Effector memory CD4-positive, alpha-beta T cell (primary cell): ENCODE measurements around the gene LRFN2.

Experiments
- DNase-seq, 3 donors: peaks; one replicate each; pipeline ENCODE4 v3.0.0-alpha.2; 2020
- H3K27ac ChIP-seq: 2 replicates; pipeline ENCODE4 v1.7.0; 2013; ENCODE audit warnings: mild to moderate bottlenecking, low read length, moderate library complexity; ENCODE audit not compliant: insufficient read depth, poor library complexity, severe bottlenecking
- H3K27me3 ChIP-seq: replicated peaks from 2 replicates; pipeline ENCODE4 v1.7.0; 2013; ENCODE audit warnings: mild to moderate bottlenecking, low read length; ENCODE audit not compliant: insufficient read depth, control insufficient read depth, poor library complexity, severe bottlenecking
- H3K36me3 ChIP-seq: 2 replicates; pipeline ENCODE4 v1.7.0; 2013; ENCODE audit warnings: mild to moderate bottlenecking, low read length, moderate library complexity; ENCODE audit not compliant: control insufficient read depth, insufficient read depth
- H3K4me1 ChIP-seq: 2 replicates; pipeline ENCODE4 v1.7.0; 2013; ENCODE audit warnings: low read length, mild to moderate bottlenecking; ENCODE audit not compliant: control insufficient read depth, insufficient read depth, poor library complexity, severe bottlenecking
- H3K4me3 ChIP-seq: 2 replicates; pipeline ENCODE4 v1.7.0; 2013; ENCODE audit warnings: low read length, low read depth, mild to moderate bottlenecking; ENCODE audit not compliant: insufficient read depth, poor library complexity, severe bottlenecking
- H3K9me3 ChIP-seq: 2 replicates; pipeline ENCODE4 v1.7.0; 2013; ENCODE audit warnings: mild to moderate bottlenecking, low read length, moderate library complexity; ENCODE audit not compliant: control insufficient read depth

LRFN2 gene

GRCh38 chr6:40352527-40353170 is 234.5 kb downstream of the LRFN2 start:
- no peak for DNase-seq
- H3K27me3 ChIP-seq = no peaks in the 10 kb centered on the region
- no peaks in the 10 kb centered on the region for H3K9me3 ChIP-seq
- no peak overlapping the region for H3K27ac ChIP-seq
- H3K36me3 ChIP-seq = no peaks in the 10 kb centered on the region
- H3K4me3 ChIP-seq = no peak overlapping the region
- no peaks in the 10 kb centered on the region for H3K4me1 ChIP-seq

GRCh38 chr6:40352006-40352405 is 235.2 kb downstream of the LRFN2 start:
- no peak overlapping the region for H3K27ac ChIP-seq

GRCh38 chr6:40350747-40351217 is 236.4 kb downstream of the LRFN2 start:
- DNase-seq = no peak
- Histone ChIP-seq H3K9me3 (no peaks in the 10 kb centered on the region), H3K36me3 (no peaks in the 10 kb centered on the region), H3K4me3 (no peak overlapping the region), H3K27ac (no peak overlapping the region), H3K27me3 (no peaks in the 10 kb centered on the region), H3K4me1 (no peaks in the 10 kb centered on the region)

More at GRCh38 chr6:40352006-40352405, 235.2 kb downstream of the LRFN2 start:
- Histone ChIP-seq H3K36me3 (no peaks in the 10 kb centered on the region), H3K27me3 (no peaks in the 10 kb centered on the region), H3K4me1 (no peaks in the 10 kb centered on the region), H3K9me3 (no peaks in the 10 kb centered on the region), H3K4me3 (no peak overlapping the region)
- no peak for DNase-seq

- Histone ChIP-seq H3K4me3 (no peak overlapping the region), H3K9me3 (no peaks in the 10 kb centered on the region), H3K36me3 (no peaks in the 10 kb centered on the region), H3K27ac (no peak overlapping the region), H3K4me1 (no peaks in the 10 kb centered on the region), H3K27me3 (no peaks in the 10 kb centered on the region)
- DNase-seq = no peak
These were observed 237.0 kb downstream of the LRFN2 start for GRCh38 chr6:40349901-40350746.

- H3K9me3 ChIP-seq = no peaks in the 10 kb centered on the region
- no peak for DNase-seq
- no peak overlapping the region for H3K4me3 ChIP-seq
- no peaks in the 10 kb centered on the region for H3K4me1 ChIP-seq
- no peak overlapping the region for H3K27ac ChIP-seq
- H3K36me3 ChIP-seq = no peaks in the 10 kb centered on the region
- no peaks in the 10 kb centered on the region for H3K27me3 ChIP-seq
These were observed 237.9 kb downstream of the LRFN2 start for GRCh38 chr6:40349123-40349900.

- Histone ChIP-seq H3K9me3 (no peaks in the 10 kb centered on the region), H3K4me3 (no peak overlapping the region), H3K4me1 (no peaks in the 10 kb centered on the region), H3K27ac (no peak overlapping the region), H3K27me3 (no peaks in the 10 kb centered on the region), H3K36me3 (no peaks in the 10 kb centered on the region)
- no peak for DNase-seq
These were observed 238.6 kb downstream of the LRFN2 start for GRCh38 chr6:40348591-40348990.

- no peaks in the 10 kb centered on the region for H3K36me3 ChIP-seq
- no peak overlapping the region for H3K4me3 ChIP-seq
- no peaks in the 10 kb centered on the region for H3K4me1 ChIP-seq
- no peaks in the 10 kb centered on the region for H3K9me3 ChIP-seq
- no peak overlapping the region for H3K27ac ChIP-seq
- no peaks in the 10 kb centered on the region for H3K27me3 ChIP-seq
- no peak for DNase-seq
These were observed 239.6 kb downstream of the LRFN2 start for GRCh38 chr6:40347571-40348011.

GRCh38 chr6:40346246-40346645 is 240.9 kb downstream of the LRFN2 start:
- no peaks in the 10 kb centered on the region for H3K4me1 ChIP-seq
- no peaks in the 10 kb centered on the region for H3K27me3 ChIP-seq
- no peak for DNase-seq
- H3K27ac ChIP-seq = no peak overlapping the region
- no peaks in the 10 kb centered on the region for H3K36me3 ChIP-seq
- no peaks in the 10 kb centered on the region for H3K9me3 ChIP-seq
- H3K4me3 ChIP-seq = no peak overlapping the region

- no peaks in the 10 kb centered on the region for H3K4me1 ChIP-seq
- no peaks in the 10 kb centered on the region for H3K27me3 ChIP-seq
- H3K27ac ChIP-seq = no peak overlapping the region
- no peaks in the 10 kb centered on the region for H3K9me3 ChIP-seq
- no peak for DNase-seq
- no peak overlapping the region for H3K4me3 ChIP-seq
- no peaks in the 10 kb centered on the region for H3K36me3 ChIP-seq
These were observed 242.5 kb downstream of the LRFN2 start for GRCh38 chr6:40344566-40345167.
